Erythroblast (primary cell): ENCODE results near the gene TICRR.

Source experiments
- GATA1 ChIP-seq: IDR thresholded peaks from 2 replicates; pipeline ENCODE4 v1.6.1; 2011; ENCODE audit warnings: low read depth, mild to moderate bottlenecking, control low read depth, low read length, moderate library complexity
- POLR2A ChIP-seq: IDR thresholded peaks from 2 replicates; pipeline ENCODE4 v1.6.1; 2011; ENCODE audit warnings: mild to moderate bottlenecking, low read length

DNA sequence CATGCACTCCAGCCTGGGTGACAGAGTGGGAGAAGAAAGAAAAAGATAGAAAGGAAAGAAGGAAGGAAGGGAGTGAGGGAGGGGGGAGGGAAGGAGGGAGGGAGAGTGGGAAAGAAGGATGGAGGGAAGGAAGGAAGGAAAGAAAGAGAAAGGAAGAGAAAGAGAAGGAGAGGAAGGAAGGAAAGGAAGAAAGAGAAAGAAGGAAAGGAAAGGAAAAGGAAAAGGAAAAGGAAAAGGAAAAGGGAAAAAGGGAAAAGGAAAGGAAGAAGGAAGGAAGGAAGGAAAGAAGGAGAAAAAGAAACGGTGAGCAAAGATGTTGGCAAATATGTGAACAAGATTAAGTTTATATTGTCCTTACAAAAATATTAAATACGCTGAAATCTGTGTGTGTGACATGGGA lies 36.2 kb upstream of the TICRR start:
- TF ChIP-seq POLR2A (no peak), GATA1 (no peak)
